ENCODE results near the gene ATP13A2.

ATP13A2 gene

GRCh38 chr1:16982902-16983301 lies 28.8 kb downstream of the ATP13A2 start:
- H3K36me3 ChIP-seq (ENCODE audit: insufficient read depth, low read length) = peaks cover 14% of the 10 kb centered on the region
- no peaks in the 10 kb centered on the region; the same call in 1 of the 2 replicates for H4K20me1 ChIP-seq (ENCODE audit: insufficient read depth, low read length)
- DNase-seq (no peak), ATAC-seq (ENCODE audit: insufficient read depth, low read depth) (no peak)
- no peaks in the 10 kb centered on the region for H3K79me2 ChIP-seq (ENCODE audit: insufficient read depth, low read length)
- H3K27me3 ChIP-seq (ENCODE audit: insufficient read depth, low read length, poor library complexity) = no peaks in the 10 kb centered on the region
- H3K9ac ChIP-seq (ENCODE audit: low read depth, low read length) = no peak overlapping the region
- no peak overlapping the region for H3K4me2 ChIP-seq (ENCODE audit: insufficient read depth, low read length)
- no peaks in the 10 kb centered on the region for H3K9me3 ChIP-seq (ENCODE audit: insufficient read depth, low read length, severe bottlenecking)
- no peak overlapping the region for H2AFZ ChIP-seq (ENCODE audit: low read depth, low read length)
- no peaks in the 10 kb centered on the region for H3K4me1 ChIP-seq (ENCODE audit: insufficient read depth, low read length)
- no peak for TF ChIP-seq CTCF (IDR thresholded peaks at IDR 0.05; ENCODE audit: borderline replicate concordance, extremely low read depth, low read length, poor library complexity, severe bottlenecking)
- TF ChIP-seq EZH2 (IDR thresholded peaks at IDR 0.05; ENCODE audit: borderline replicate concordance, low read depth, low read length, severe bottlenecking) = no peak
- H3K4me3 ChIP-seq (ENCODE audit: low read depth in 1 of 2, low read length in 2 of 2) = no peak overlapping the region
- H3K27ac ChIP-seq (ENCODE audit: low read length) = no peak overlapping the region

GRCh38 chr1:16981269-16981849 lies 30.4 kb downstream of the ATP13A2 start:
- TF ChIP-seq EZH2 (IDR thresholded peaks at IDR 0.05; ENCODE audit: borderline replicate concordance, low read depth, low read length, severe bottlenecking) (no peak), CTCF (IDR thresholded peaks at IDR 0.05; ENCODE audit: borderline replicate concordance, extremely low read depth, low read length, poor library complexity, severe bottlenecking) (no peak)
- Histone ChIP-seq H3K36me3 (ENCODE audit: insufficient read depth, low read length) (peaks cover 4% of the 10 kb centered on the region; the same call in 1 of the 2 replicates), H3K9me3 (ENCODE audit: insufficient read depth, low read length, severe bottlenecking) (no peaks in the 10 kb centered on the region), H4K20me1 (ENCODE audit: insufficient read depth, low read length) (no peaks in the 10 kb centered on the region; the same call in 1 of the 2 replicates), H2AFZ (ENCODE audit: low read depth, low read length) (no peak overlapping the region), H3K9ac (ENCODE audit: low read depth, low read length) (no peak overlapping the region), H3K4me2 (ENCODE audit: insufficient read depth, low read length) (no peak overlapping the region), H3K27ac (ENCODE audit: low read length) (no peak overlapping the region), H3K79me2 (ENCODE audit: insufficient read depth, low read length) (no peaks in the 10 kb centered on the region), H3K4me1 (ENCODE audit: insufficient read depth, low read length) (no peaks in the 10 kb centered on the region), H3K4me3 (ENCODE audit: low read depth in 1 of 2, low read length in 2 of 2) (no peak overlapping the region), H3K27me3 (ENCODE audit: insufficient read depth, low read length, poor library complexity) (no peaks in the 10 kb centered on the region)
- ATAC-seq (ENCODE audit: insufficient read depth, low read depth) = no peak
- DNase-seq = no peak

- TF ChIP-seq EZH2 (IDR thresholded peaks at IDR 0.05; ENCODE audit: borderline replicate concordance, low read depth, low read length, severe bottlenecking) (no peak), CTCF (IDR thresholded peaks at IDR 0.05; ENCODE audit: borderline replicate concordance, extremely low read depth, low read length, poor library complexity, severe bottlenecking) (no peak)
- DNase-seq = no peak
- no peak within 1 kb of the TSS for H2AFZ ChIP-seq (ENCODE audit: low read depth, low read length)
- no peak within 1 kb of the TSS for H3K4me2 ChIP-seq (ENCODE audit: insufficient read depth, low read length)
- no peaks in the 10 kb centered on the region; the same call in 1 of the 2 replicates for H4K20me1 ChIP-seq (ENCODE audit: insufficient read depth, low read length)
- H3K27ac ChIP-seq (ENCODE audit: low read length) = no peak within 1 kb of the TSS
- H3K4me1 ChIP-seq (ENCODE audit: insufficient read depth, low read length) = no peaks in the 10 kb centered on the region
- no peak within 1 kb of the TSS for H3K4me3 ChIP-seq (ENCODE audit: low read depth in 1 of 2, low read length in 2 of 2)
- peaks cover 1% of the 10 kb centered on the region; the same call in 1 of the 2 replicates for H3K36me3 ChIP-seq (ENCODE audit: insufficient read depth, low read length)
- H3K9ac ChIP-seq (ENCODE audit: low read depth, low read length) = no peak within 1 kb of the TSS
- H3K27me3 ChIP-seq (ENCODE audit: insufficient read depth, low read length, poor library complexity) = no peaks in the 10 kb centered on the region
- H3K79me2 ChIP-seq (ENCODE audit: insufficient read depth, low read length) = no peaks in the 10 kb centered on the region
- H3K9me3 ChIP-seq (ENCODE audit: insufficient read depth, low read length, severe bottlenecking) = no peaks in the 10 kb centered on the region
- ATAC-seq (ENCODE audit: insufficient read depth, low read depth) = no peak
These were observed 31.1 kb downstream of the ATP13A2 start, which contains the start of gene MFAP2 for GRCh38 chr1:16980473-16981268. Gene MFAP2 (minus strand): TSS chr1:16980620. CDS start chr1:16978273, 2,347 bp downstream.

Data from DND-41 (cell line).